Choroid plexus epithelial cell (primary cell): ENCODE measurements around the gene PABPN1.
A peak's percentile ranks its signal among the peaks of the same experiment; 100 is the strongest.

ENCODE experiments used
- DNase-seq: peaks from one replicate; pipeline ENCODE4 v3.0.0-alpha.2; 2010; ENCODE audit warnings: low read depth
- H3K4me3 ChIP-seq: 2 replicates; pipeline ENCODE4 v1.5.1; 2011; ENCODE audit warnings: low read depth, mild to moderate bottlenecking, control low read depth, low read length, moderate library complexity
- CTCF ChIP-seq: conservative IDR thresholded peaks from 2 replicates; pipeline ENCODE4 v1.5.1; 2011; ENCODE audit warnings: low read depth, mild to moderate bottlenecking, control low read depth, inconsistent platforms, low read length, moderate library complexity

The PABPN1 gene

GRCh38 chr14:23351681-23352505 lies 30.6 kb downstream of the PABPN1 start:
- H3K4me3 ChIP-seq = peak overlapping the region; percentile 69
- no peak for DNase-seq
- TF ChIP-seq CTCF = no peak

GRCh38 chr14:23352506-23353432 lies 31.5 kb downstream of the PABPN1 start, which contains the start of gene SLC22A17:
Gene SLC22A17 (minus strand): TSS chr14:23352887.
- DNase-seq = peak; percentile 92
- H3K4me3 ChIP-seq = peak within 1 kb of the TSS; percentile 69
- TF ChIP-seq CTCF = no peak

- no peak overlapping the region for H3K4me3 ChIP-seq
- no peak for TF ChIP-seq CTCF
- no peak for DNase-seq
These were observed 32.1 kb downstream of the PABPN1 start for GRCh38 chr14:23353433-23353780.

- DNase-seq = no peak
- TF ChIP-seq CTCF = no peak
These were observed 33.7 kb downstream of the PABPN1 start for GRCh38 chr14:23354990-23355389.

GRCh38 chr14:23355871-23356435 lies 34.7 kb downstream of the PABPN1 start:
- TF ChIP-seq CTCF = no peak
- H3K4me3 ChIP-seq = no peak overlapping the region
- no peak for DNase-seq

More at GRCh38 chr14:23354990-23355389, 33.7 kb downstream of the PABPN1 start:
- no peak overlapping the region for H3K4me3 ChIP-seq

- no peak for TF ChIP-seq CTCF
- DNase-seq = no peak
These were observed 35.4 kb downstream of the PABPN1 start for GRCh38 chr14:23356662-23357061.

More at GRCh38 chr14:23356662-23357061, 35.4 kb downstream of the PABPN1 start:
- H3K4me3 ChIP-seq = no peak overlapping the region
